Muscle of leg (tissue), 11 donors: Measurements from ENCODE around the gene BCAT1. TPM values are rescaled to one million over a fixed set of nuclear protein-coding genes. Genes with fewer than 3 reads are reported as not detected.

ENCODE experiments used
- DNase-seq: peaks from one replicate; pipeline ENCODE4 v3.0.0; 2013
- H3K27ac ChIP-seq: one replicate; pipeline ENCODE4 v1.5.1; 2013; ENCODE audit warnings: mild to moderate bottlenecking, low read length, control low read depth
- H3K27me3 ChIP-seq: one replicate; pipeline ENCODE4 v1.6.1; 2013; ENCODE audit warnings: low read length; ENCODE audit not compliant: control insufficient read depth, insufficient read depth
- H3K36me3 ChIP-seq: one replicate; pipeline ENCODE4 v1.6.1; 2013; ENCODE audit warnings: low read length; ENCODE audit not compliant: control insufficient read depth, insufficient read depth
- H3K4me1 ChIP-seq: one replicate; pipeline ENCODE4 v1.6.1; 2013; ENCODE audit warnings: low read length; ENCODE audit not compliant: control insufficient read depth, insufficient read depth
- H3K4me3 ChIP-seq: one replicate; pipeline ENCODE4 v1.5.1; 2013; ENCODE audit warnings: low read length, control low read depth
- H3K9me3 ChIP-seq: replicated peaks from 2 replicates; pipeline ENCODE4 v1.6.1; 2013; ENCODE audit warnings: low read depth, low read length; ENCODE audit not compliant: control insufficient read depth
- WGBS: methylation state at CpG from one replicate; pipeline ENCODE4 v1.1.5; 2013; ENCODE audit warnings: missing lambda C conversion rate; ENCODE audit not compliant: insufficient coverage; 5-methylcytosine and 5-hydroxymethylcytosine counted together
- polyA plus RNA-seq, 8 donors: library from polyadenylated mRNA; unstranded; fragments of 120-200 nt; gene quantifications; one replicate each; pipeline versions ENCODE4 v1.2.1 to v1.2.3, GENCODE V29; 2013; ENCODE audit warnings: inconsistent platforms in 1 of 8, low replicate concordance in 1 of 8; ENCODE audit not compliant: insufficient read length in 8 of 8, insufficient read depth in 1 of 8
- total RNA-seq: library from RNA; stranded (reverse); fragments of 120-200 nt; gene quantifications from one replicate; pipeline ENCODE4 v1.2.4, GENCODE V29; 2013

The BCAT1 gene
- total and polyA plus RNA-seq, 9 donors: 25.4 to 69.5 (median 58.1) TPM

DNA sequence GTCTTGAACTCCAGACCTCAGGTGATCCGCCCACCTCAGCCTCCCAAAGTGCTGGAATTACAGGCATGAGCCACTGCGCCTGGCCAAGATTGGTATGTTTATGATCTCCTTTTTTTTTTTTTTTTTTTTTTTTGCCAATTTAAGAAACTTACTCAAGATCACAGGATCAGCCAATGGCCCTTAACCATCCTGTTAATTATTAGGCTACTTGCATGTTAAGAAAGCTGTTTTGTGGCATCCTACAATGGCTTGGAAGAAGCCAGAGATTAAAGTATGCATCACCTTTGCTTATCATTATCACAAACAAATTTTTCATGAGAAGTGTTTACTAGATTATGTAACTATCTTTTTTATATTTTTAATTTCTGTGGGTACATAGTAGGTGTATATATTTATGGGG is 140.2 kb downstream of the BCAT1 start:
- Histone ChIP-seq H3K9me3 (no peaks in the 10 kb centered on the region), H3K4me1 (no peaks in the 10 kb centered on the region), H3K27ac (no peak overlapping the region), H3K27me3 (no peaks in the 10 kb centered on the region), H3K4me3 (no peak overlapping the region), H3K36me3 (no peaks in the 10 kb centered on the region)
- no CpG with 5 or more reads among the region's 2 CpGs for WGBS
- DNase-seq: no peak

DNA sequence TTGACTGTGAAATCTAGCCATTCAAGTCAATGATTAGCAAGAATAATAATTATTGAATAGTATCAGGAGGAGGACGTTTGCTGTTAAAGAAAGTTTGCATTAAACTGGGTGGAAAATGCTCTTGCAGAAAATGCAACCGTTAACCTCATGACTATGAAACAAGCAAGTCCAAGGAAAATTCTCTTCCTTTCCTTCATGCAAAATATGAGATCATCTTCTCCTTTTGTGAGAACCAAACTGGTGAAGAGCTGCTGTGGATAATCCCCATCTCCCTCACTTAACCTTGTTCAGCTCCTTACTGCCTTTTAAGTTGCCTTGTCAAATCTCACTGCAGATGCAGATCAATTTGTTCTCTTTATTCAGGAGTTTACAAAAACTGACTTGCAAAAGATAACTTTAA is 142.5 kb downstream of the BCAT1 start:
- Histone ChIP-seq H3K4me3 (no peak overlapping the region), H3K9me3 (peaks cover 7% of the 10 kb centered on the region), H3K27me3 (no peaks in the 10 kb centered on the region), H3K4me1 (no peaks in the 10 kb centered on the region), H3K36me3 (no peaks in the 10 kb centered on the region), H3K27ac (no peak overlapping the region)
- WGBS: no CpG with 5 or more reads among the region's 2 CpGs
- no peak for DNase-seq

DNA sequence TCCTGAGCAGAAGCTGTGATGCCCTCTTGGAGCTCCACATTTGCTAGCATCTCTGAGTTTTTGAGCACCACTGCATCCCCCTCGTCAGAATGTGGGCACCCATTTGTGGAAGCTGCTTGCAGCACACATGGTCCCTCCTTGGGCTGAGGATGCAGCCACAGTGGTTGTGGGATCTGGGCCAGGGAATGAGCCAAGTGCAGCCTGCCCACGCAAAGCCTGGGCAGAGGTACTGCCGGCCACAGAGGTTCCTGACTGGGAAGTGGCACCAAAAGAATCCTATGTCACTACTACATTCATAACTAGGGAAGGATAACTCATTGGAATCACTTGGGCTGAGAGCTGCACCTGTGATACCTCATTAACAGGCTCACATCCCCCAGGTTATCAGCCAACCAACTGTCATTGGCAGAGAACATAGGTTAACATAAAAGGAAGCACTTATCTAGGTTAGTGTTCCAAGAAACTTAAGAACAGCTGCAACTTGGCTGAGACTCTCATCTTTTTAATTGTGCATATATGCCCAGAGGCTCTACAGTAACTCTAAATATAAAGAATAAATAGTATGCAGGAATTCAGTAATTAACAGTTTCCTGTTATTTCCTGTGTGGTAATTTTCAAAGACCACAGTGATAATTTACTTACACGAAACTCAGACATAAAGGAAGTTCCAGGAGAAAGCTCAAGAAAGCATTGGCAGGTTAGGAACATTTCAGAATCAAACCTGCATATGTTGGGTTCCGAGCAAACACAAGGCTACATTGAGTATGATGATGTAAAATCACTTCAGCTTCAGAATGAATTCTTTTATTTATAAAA is 145.3 kb downstream of the BCAT1 start:
- H3K27ac ChIP-seq: no peak overlapping the region

DNA sequence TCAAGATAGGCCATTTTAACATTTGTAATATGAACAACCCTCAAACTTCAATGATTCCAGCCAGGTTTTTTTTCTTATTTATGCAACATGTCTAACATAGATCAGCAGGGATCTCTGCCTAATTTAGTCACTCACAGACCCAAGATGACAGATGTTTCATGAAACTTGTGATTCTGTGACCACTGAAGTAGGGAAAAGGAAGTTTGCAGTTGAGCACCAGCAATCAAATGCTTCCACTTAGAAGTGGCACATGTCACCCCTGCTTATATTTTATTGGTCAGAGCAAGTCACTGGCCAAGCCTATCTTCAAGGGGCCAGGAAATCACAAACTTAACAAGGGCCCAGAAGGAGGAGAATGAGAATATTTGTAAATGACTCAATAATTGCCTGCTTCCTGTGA is 150.6 kb downstream of the BCAT1 start:
- Histone ChIP-seq H3K9me3 (peaks cover 6% of the 10 kb centered on the region), H3K4me1 (no peaks in the 10 kb centered on the region), H3K27ac (no peak overlapping the region), H3K36me3 (no peaks in the 10 kb centered on the region), H3K4me3 (no peak overlapping the region), H3K27me3 (no peaks in the 10 kb centered on the region)
- DNase-seq: peak; percentile 31

More for the DNA sequence above, 145.3 kb downstream of the BCAT1 start:
- H3K27me3 ChIP-seq: no peaks in the 10 kb centered on the region
- H3K36me3 ChIP-seq: no peaks in the 10 kb centered on the region
- 88% methylated on average over 1 of the region's 5 CpGs for WGBS
- DNase-seq: no peak
- H3K9me3 ChIP-seq: peaks cover 7% of the 10 kb centered on the region
- H3K4me1 ChIP-seq: no peaks in the 10 kb centered on the region
- no peak overlapping the region for H3K4me3 ChIP-seq

DNA sequence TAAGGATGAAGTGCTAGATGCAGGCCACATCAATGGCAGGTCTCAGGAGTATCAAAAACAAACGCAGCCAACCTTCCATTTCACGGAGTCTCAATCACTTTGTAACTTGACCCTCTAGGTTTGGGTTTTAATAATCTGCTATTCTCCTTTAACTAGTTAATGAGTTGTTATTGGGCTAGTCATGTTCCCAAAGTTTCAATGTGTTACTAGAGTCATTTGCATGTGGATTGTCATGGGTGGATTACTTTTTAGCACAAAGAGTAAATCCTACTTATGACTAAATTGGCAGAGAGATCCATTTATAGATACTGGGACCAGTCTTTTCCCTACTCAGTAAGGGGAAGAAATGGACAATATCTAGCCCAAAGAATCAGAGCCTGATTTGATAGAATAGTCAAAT is 151.0 kb downstream of the BCAT1 start:
- Histone ChIP-seq H3K4me1 (no peaks in the 10 kb centered on the region), H3K9me3 (peaks cover 2% of the 10 kb centered on the region), H3K36me3 (no peaks in the 10 kb centered on the region), H3K4me3 (no peak overlapping the region), H3K27ac (no peak overlapping the region), H3K27me3 (no peaks in the 10 kb centered on the region)
- no CpG with 5 or more reads among the region's 2 CpGs for WGBS
- DNase-seq: no peak

DNA sequence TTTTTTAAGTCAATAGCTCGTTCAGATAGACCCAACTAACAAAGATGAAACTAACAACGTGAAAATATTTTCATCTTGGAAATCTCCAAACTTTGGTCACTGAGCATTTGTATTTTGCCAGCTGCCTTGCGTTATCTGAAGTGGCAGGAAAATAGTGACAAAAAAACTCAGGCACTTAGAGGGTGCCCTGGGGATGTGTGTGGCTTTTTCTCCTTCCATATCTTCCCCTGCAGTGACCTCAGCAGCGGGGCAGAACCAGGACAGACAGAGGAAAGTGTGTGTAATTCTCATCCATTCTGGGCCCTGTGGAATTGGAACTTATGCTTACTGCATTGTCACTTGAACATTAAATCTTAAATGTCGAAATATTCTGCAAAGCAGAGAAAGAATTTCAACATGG is 152.0 kb downstream of the BCAT1 start:
- Histone ChIP-seq H3K9me3 (no peaks in the 10 kb centered on the region), H3K36me3 (no peaks in the 10 kb centered on the region), H3K27me3 (no peaks in the 10 kb centered on the region), H3K4me1 (no peaks in the 10 kb centered on the region), H3K27ac (no peak overlapping the region), H3K4me3 (no peak overlapping the region)
- peak; percentile 36 for DNase-seq
- no CpG with 5 or more reads among the region's 5 CpGs for WGBS

DNA sequence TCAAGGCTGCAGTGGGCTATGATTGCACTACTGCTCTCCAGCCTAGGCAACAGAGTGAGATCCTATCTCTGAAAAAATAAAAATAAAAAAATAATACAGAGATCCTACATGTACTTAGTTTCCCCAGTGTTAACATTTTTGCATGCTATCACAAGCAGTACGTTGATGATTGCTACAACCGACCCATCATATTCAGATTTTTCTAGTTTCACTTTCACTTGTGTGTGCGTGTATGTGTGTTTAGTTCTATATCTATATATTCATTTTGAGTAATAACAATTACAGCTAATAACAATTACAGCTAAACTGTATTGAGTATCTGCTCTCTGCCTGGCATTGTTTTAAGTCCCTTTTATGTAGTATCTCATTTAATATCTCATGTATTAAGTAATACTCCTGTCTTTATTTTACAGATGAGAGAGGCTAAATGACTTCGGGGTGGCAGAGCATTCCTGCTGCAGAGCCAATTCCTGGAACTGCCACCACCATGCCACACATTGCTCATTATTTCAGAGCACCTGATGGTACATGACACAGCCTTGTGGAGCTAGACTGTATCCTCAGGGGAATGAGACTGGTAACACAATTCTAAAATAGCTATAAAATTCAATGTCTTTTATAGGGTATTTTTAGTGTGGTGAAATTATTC is 153.1 kb downstream of the BCAT1 start:
- Histone ChIP-seq H3K9me3 (no peaks in the 10 kb centered on the region), H3K4me1 (no peaks in the 10 kb centered on the region), H3K27ac (no peak overlapping the region), H3K4me3 (no peak overlapping the region), H3K36me3 (no peaks in the 10 kb centered on the region), H3K27me3 (no peaks in the 10 kb centered on the region)
- WGBS: no CpG with 5 or more reads among the region's 4 CpGs
- no peak for DNase-seq

DNA sequence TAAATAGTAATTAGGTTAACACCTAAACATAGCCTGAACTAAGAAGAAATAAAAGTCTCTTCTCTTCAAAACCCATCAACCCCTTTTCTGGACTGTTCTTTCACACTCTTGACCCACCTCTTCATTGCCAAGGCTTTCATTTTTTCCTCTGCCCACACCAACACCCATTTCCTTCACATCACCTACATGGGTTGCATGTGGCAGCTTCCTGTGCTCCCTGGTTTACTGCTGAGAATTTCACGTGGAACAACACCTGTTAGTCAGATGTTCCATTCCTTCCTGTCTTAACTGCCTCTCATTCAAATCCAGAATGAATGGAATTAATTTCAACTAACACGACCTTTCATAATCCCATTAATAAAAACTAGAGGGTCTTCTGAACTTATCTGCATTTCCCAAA is 157.3 kb downstream of the BCAT1 start:
- no peak overlapping the region for H3K27ac ChIP-seq
- no peaks in the 10 kb centered on the region for H3K27me3 ChIP-seq
- DNase-seq: no peak
- WGBS: 40% methylated on average over 1 of the region's 2 CpGs
- no peaks in the 10 kb centered on the region for H3K36me3 ChIP-seq
- no peaks in the 10 kb centered on the region for H3K9me3 ChIP-seq
- H3K4me3 ChIP-seq: no peak overlapping the region
- H3K4me1 ChIP-seq: no peaks in the 10 kb centered on the region

DNA sequence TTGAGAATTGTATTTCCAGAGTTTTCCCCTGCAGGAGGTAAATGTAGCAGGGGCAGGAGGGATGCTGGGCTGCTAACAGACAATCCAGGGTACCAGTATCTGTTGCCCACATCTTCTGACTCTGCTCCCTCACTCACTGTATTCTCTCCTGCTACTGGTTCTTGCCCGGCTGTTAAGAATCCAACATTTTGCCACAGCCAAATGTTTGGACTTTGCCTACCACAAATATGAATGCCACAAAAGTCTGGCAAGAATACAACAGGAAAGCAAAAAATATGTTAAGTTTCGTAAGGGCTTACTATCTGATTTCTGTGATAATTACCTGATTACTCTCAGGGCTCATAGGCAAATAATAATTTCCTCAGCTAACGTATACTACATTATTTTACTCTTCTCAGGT is 160.0 kb downstream of the BCAT1 start:
- Histone ChIP-seq H3K4me1 (no peaks in the 10 kb centered on the region), H3K27me3 (no peaks in the 10 kb centered on the region), H3K4me3 (no peak overlapping the region), H3K36me3 (no peaks in the 10 kb centered on the region), H3K27ac (no peak overlapping the region), H3K9me3 (no peaks in the 10 kb centered on the region)
- no peak for DNase-seq
- WGBS: 100% methylated on average over 1 of the region's 3 CpGs

DNA sequence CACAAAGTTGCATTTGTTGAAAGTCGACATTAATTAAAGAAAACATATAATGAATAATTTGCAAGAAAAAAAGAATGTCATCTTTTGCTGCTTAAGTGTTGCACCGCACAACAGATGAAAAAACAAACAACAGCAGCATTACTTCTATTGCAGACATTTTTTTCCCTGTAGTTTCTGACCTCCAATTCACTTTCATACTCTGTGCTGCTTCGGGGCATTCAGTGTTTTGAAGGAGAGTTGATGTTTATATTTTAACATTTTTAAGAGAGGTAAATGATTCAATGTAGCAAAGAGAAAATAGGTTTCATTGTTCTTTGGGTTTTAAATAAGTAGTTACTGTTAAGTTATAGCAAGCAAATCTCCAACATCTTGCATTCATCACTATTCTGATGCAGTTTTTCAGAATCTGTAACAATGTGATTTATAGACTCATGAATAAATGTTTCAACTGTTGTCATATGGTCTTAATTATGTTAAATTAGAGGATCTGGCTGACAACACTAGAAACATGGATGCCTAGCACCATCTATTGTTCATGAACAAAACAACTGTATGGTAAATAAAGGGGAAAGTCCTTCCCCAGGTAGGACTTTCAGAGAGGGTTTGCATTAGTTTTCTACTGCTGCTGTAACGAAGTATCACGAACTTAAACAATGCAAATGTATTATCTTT is 168.1 kb downstream of the BCAT1 start:
- peak; percentile 14 for DNase-seq
- Histone ChIP-seq H3K27ac (no peak overlapping the region), H3K9me3 (no peaks in the 10 kb centered on the region), H3K36me3 (no peaks in the 10 kb centered on the region), H3K4me1 (no peaks in the 10 kb centered on the region), H3K27me3 (no peaks in the 10 kb centered on the region), H3K4me3 (no peak overlapping the region)
- WGBS: no CpG with 5 or more reads among the region's 5 CpGs
